ENCODE results near the gene MARCHF3. TPM values are rescaled to one million over a fixed set of nuclear protein-coding genes. Genes with fewer than 3 reads are reported as not detected.

Gene MARCHF3
- total RNA-seq, 2 donors from 2014 or later = 32.5 to 33.7 TPM

DNA sequence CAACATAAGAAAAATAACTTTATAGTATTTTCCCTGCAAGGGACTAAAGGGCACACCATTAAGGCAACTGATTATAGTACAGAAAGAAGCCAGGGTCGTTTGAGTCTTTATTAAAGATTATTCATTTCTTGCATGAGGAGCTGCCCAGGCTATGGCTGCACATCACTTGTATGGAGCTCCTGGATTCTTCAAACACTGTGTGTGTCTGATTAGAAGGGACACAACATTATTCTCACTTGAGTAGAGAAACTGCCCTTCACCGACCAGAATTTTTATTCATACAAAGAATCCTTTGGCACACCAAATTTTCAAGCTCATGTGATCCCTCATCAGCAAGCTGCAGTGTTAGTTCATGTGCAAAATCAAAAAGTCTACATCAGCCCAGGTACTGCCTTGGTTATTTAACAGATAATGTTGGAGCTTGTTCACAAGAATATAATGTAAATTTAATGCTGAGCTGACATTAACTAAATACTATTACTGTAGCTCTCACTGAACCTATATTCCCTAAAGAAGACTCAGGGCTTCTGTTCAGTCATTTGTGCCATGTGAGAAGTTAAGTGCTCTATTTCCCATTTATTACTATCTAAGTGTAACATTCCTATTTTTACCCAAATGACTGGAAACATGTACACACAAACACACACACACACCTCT is 33.0 kb upstream of the MARCHF3 start:
- Histone ChIP-seq H3K4me3 (no peak overlapping the region), H3K9me3 (no peaks in the 10 kb centered on the region), H3K27ac (no peak overlapping the region), H3K36me3 (no peaks in the 10 kb centered on the region), H3K27me3 (no peaks in the 10 kb centered on the region), H3K4me1 (no peaks in the 10 kb centered on the region), H3K9ac (ENCODE audit: low read depth in 2 of 2, low read length in 2 of 2) (no peak overlapping the region)
- intact Hi-C loops (cut with DNase I) = no loop called here
- TF ChIP-seq, protein P1, sequence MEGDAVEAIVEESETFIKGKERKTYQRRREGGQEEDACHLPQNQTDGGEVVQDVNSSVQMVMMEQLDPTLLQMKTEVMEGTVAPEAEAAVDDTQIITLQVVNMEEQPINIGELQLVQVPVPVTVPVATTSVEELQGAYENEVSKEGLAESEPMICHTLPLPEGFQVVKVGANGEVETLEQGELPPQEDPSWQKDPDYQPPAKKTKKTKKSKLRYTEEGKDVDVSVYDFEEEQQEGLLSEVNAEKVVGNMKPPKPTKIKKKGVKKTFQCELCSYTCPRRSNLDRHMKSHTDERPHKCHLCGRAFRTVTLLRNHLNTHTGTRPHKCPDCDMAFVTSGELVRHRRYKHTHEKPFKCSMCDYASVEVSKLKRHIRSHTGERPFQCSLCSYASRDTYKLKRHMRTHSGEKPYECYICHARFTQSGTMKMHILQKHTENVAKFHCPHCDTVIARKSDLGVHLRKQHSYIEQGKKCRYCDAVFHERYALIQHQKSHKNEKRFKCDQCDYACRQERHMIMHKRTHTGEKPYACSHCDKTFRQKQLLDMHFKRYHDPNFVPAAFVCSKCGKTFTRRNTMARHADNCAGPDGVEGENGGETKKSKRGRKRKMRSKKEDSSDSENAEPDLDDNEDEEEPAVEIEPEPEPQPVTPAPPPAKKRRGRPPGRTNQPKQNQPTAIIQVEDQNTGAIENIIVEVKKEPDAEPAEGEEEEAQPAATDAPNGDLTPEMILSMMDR (IDR thresholded peaks at IDR 0.05) = no peak
- no peak for DNase-seq

DNA sequence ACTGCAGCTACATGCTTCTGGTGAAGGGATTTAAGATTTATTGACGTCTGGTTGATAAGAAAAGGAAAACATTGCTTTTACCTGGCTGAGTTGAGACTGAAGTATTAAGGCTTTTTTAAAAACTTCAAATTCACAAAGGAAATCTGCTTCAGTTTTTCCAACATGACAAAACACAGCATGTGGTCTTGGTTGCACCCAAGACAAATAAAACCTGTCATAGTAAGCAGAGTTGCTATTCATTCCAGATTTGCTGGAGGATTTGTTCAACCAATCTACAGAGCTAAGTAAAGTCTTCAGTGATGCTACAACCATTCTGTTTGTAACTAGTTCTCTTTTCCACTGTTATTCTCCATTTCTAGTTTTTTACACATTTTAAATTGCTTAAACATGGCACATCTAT is 31.6 kb upstream of the MARCHF3 start:
- no peak overlapping the region for H3K9ac ChIP-seq (ENCODE audit: low read depth in 2 of 2, low read length in 2 of 2)
- TF ChIP-seq, protein P1 (IDR thresholded peaks at IDR 0.05) = no peak

DNA sequence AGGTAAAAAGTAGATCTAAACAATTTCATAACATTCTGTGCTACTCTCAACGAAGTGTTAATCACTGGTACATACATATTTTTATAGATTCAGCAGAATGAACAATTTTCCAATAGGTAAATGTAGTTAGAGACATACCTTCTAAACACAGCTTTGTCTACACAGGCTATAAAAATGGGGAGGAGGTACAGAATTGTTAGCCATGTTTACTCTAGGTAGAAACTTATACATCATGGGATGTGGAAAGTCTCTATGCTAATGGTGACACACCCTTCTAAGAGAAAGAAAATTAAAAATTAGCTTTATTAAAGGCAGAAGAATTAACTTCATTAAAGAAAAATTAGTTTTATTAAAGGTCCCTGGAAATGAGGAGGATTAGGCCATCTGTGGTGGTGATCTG is 31.2 kb upstream of the MARCHF3 start:
- Histone ChIP-seq H3K27ac (no peak overlapping the region), H3K9me3 (no peaks in the 10 kb centered on the region), H3K27me3 (no peaks in the 10 kb centered on the region), H3K4me1 (no peaks in the 10 kb centered on the region), H3K9ac (ENCODE audit: low read depth in 2 of 2, low read length in 2 of 2) (no peak overlapping the region), H3K36me3 (no peaks in the 10 kb centered on the region), H3K4me3 (no peak overlapping the region)
- TF ChIP-seq, protein P1 (IDR thresholded peaks at IDR 0.05) = no peak
- intact Hi-C loops (cut with DNase I) = no loop called here
- DNase-seq = no peak

More for the DNA sequence above, 31.6 kb upstream of the MARCHF3 start:
- Histone ChIP-seq H3K4me1 (no peaks in the 10 kb centered on the region), H3K36me3 (no peaks in the 10 kb centered on the region), H3K9me3 (no peaks in the 10 kb centered on the region), H3K27me3 (no peaks in the 10 kb centered on the region), H3K27ac (no peak overlapping the region), H3K4me3 (no peak overlapping the region)
- DNase-seq = no peak
- intact Hi-C loops (cut with DNase I) = no loop called here

DNA sequence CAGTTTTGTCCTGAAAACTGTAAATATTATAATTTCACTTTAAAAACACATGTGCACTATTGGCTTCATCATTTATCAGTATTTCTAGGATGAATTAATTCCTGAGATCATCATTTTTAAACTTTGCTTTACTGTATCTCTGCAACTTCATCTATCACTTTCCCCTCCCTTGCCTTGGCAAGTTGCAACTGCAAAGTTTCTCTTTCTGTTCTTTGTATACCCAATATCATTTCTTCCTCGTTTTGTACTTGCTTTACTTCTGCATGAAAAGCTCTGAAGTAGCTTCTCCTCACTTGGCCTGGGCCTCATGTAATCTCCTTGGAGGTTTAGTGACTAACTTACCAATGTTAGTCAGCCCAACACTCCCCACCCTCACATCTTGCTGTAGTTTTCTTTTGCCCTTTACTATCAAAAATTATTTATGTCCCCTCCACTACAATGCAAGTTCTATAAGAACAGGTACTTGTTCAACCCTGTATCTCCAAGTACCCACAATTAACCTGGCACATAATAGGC is 30.2 kb upstream of the MARCHF3 start:
- no peaks in the 10 kb centered on the region for H3K27me3 ChIP-seq
- H3K9ac ChIP-seq (ENCODE audit: low read depth in 2 of 2, low read length in 2 of 2) = no peak overlapping the region
- no peaks in the 10 kb centered on the region for H3K36me3 ChIP-seq
- no peak overlapping the region for H3K4me3 ChIP-seq
- H3K27ac ChIP-seq = no peak overlapping the region
- H3K9me3 ChIP-seq = no peaks in the 10 kb centered on the region
- no peaks in the 10 kb centered on the region for H3K4me1 ChIP-seq
- TF ChIP-seq, protein P1 (IDR thresholded peaks at IDR 0.05) = no peak
- intact Hi-C loops (cut with DNase I) = no loop called here
- no peak for DNase-seq

DNA sequence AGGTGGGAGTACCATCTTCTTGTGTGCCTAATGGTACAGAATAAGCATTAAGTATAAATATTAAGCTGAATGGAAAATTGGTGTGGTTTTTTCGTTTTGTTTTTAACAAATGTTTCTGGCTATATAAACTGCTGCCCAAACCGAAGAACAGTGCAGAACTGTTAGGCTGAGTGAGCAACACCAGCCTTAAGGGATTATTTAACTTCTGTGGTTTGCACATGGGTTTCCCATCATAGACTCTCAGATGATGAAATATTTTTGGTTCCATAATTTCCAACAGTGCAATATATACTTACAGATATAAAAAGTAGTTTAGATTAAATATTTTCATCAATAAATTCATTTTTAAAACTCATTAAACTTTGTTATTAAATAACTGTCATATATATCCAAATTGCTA is 26.5 kb upstream of the MARCHF3 start:
- Histone ChIP-seq H3K27ac (no peak overlapping the region), H3K9me3 (no peaks in the 10 kb centered on the region), H3K9ac (ENCODE audit: low read depth in 2 of 2, low read length in 2 of 2) (no peak overlapping the region), H3K27me3 (no peaks in the 10 kb centered on the region), H3K36me3 (no peaks in the 10 kb centered on the region), H3K4me3 (no peak overlapping the region), H3K4me1 (no peaks in the 10 kb centered on the region)
- intact Hi-C loops (cut with DNase I) = no loop called here
- no peak for DNase-seq
- TF ChIP-seq, protein P1 (IDR thresholded peaks at IDR 0.05) = no peak
